Urinary bladder (tissue), 4 donors: ENCODE data around the gene CNTD1. TPM values are rescaled to one million over a fixed set of nuclear protein-coding genes. Genes with fewer than 3 reads are reported as not detected.

ENCODE experiments used
- DNase-seq: peaks from one replicate; pipeline ENCODE4 v3.0.0-alpha.2; 2015; ENCODE audit errors: extremely low spot score
- H3K27ac ChIP-seq: one replicate; pipeline ENCODE4 v1.5.1; 2013; ENCODE audit warnings: low read depth, mild to moderate bottlenecking, moderate library complexity
- H3K36me3 ChIP-seq: one replicate; pipeline ENCODE4 v1.6.1; 2013; ENCODE audit warnings: mild to moderate bottlenecking, moderate library complexity; ENCODE audit not compliant: insufficient read depth
- H3K4me1 ChIP-seq: one replicate; pipeline ENCODE4 v1.6.1; 2013; ENCODE audit warnings: mild to moderate bottlenecking, moderate library complexity; ENCODE audit not compliant: insufficient read depth
- H3K4me3 ChIP-seq: one replicate; pipeline ENCODE4 v1.5.1; 2013; ENCODE audit warnings: low read depth, low read length
- WGBS: extraction: QIAGEN DNeasy Blood & Tissue Kit; methylation state at CpG from one replicate; pipeline ENCODE4 v1.1.7; 2013; 5-methylcytosine and 5-hydroxymethylcytosine counted together
- polyA plus RNA-seq: library from polyadenylated mRNA; stranded (reverse); fragments of 200-250 nt; gene quantifications from one replicate; pipeline ENCODE4 v1.2.3, GENCODE V29; 2013
- total RNA-seq: library from RNA; depleted of rRNA; stranded (reverse); fragments of >200 nt; gene quantifications from one replicate; pipeline ENCODE4 v1.2.3, GENCODE V29; 2014
- donor health status: healthy with polysubstance abuse.
- donor health status: healthy.

Gene CNTD1
- total and polyA plus RNA-seq, 2 donors: 0.37 to 0.71 TPM

DNA sequence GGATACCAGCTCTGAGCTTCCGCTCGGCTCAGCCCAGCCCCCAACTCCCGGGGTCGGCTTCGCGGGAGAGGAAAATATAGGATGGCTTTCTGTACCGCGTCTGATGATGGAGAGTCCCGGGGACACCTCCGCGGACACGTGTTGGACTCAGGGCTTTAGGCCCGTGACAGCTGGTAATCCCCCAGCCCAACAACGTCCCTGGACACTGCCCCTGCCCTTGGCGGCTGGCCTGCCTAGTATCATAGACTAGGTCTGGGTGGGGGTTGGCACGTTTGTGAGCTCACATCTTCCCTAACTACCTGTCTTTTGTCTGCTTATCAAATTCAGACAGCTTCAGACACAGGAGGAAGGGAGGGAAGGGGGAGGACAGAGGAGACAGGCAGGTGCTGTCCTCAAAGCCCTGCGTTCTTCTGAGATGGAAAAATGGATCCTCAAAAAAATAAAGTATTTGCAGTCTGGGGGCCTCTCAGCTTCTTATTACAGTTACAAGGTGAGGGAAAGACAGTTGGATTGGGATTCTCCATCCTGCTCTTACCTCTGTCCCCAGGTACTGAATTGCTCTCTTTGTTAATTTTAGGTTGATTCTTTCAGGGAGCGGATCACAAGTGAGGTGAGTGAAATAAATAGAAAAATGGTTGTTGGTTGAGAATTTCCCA is 35.2 kb downstream of the CNTD1 start:
- Histone ChIP-seq H3K4me1 (no peaks in the 10 kb centered on the region), H3K27ac (no peak overlapping the region), H3K36me3 (no peaks in the 10 kb centered on the region), H3K4me3 (peak overlapping the region; percentile 68)
- 7% methylated on average over 18 of the region's 18 CpGs for WGBS
- no peak for DNase-seq

DNA sequence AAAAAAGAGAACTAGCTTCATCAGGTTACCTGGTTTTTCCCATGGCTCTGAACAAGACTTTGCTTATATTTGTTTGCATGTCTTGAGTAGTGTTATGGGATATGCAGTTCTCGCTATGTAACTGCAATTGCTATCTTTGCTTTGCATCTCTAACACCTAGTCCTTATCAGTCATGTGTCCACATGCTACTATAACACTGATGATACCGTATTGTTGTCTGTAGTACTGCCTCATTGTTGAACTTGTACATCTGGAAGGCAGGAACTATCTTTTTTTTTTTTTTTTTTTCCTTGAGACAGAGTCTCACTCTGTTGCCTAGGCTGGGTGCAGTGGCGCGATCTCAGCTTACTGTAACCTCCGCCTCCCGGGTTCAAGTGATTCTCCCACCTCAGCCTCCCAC is 37.1 kb downstream of the CNTD1 start:
- Histone ChIP-seq H3K27ac (no peak overlapping the region), H3K4me1 (no peaks in the 10 kb centered on the region), H3K4me3 (no peak overlapping the region), H3K36me3 (no peaks in the 10 kb centered on the region)
- WGBS: 97% methylated on average over 6 of the region's 6 CpGs
- DNase-seq: no peak

DNA sequence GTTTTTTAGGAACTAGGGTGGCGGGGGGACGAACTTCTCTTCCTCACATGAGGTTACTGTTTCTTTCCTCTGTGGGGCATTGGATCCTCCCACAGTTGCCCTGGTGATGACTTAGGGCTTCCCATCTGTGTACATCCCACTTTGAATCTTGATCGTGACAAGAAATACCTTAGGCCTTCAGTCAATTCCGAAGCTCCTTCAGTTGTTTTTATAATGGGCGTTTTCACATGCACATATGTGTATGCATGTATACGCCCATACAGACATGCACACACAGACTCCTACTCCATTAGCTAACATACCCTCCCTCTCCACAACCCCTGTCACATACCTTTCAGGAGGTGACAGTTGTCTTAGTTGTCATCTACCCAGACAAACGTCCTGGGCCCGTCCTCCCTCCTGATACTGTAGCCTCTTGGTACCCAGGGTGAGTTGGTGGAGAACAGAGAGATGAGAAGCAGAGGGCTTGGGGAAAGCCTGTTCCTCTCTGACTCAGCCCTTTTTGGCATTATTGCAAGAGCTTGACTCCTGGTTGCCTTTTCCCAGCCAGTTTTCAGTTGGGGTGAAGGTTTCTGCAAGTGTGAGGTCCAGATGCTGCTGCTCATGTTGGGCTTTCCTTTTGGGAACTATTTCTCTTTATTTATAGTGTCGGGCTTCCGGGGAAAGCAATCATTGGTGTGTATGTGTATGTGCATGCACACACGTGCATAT is 43.5 kb downstream of the CNTD1 start:
- peaks cover 2% of the 10 kb centered on the region for H3K36me3 ChIP-seq
- no peak overlapping the region for H3K27ac ChIP-seq
- no peaks in the 10 kb centered on the region for H3K4me1 ChIP-seq
- no peak overlapping the region for H3K4me3 ChIP-seq
- no peak for DNase-seq
- WGBS: 70% methylated on average over 11 of the region's 11 CpGs

DNA sequence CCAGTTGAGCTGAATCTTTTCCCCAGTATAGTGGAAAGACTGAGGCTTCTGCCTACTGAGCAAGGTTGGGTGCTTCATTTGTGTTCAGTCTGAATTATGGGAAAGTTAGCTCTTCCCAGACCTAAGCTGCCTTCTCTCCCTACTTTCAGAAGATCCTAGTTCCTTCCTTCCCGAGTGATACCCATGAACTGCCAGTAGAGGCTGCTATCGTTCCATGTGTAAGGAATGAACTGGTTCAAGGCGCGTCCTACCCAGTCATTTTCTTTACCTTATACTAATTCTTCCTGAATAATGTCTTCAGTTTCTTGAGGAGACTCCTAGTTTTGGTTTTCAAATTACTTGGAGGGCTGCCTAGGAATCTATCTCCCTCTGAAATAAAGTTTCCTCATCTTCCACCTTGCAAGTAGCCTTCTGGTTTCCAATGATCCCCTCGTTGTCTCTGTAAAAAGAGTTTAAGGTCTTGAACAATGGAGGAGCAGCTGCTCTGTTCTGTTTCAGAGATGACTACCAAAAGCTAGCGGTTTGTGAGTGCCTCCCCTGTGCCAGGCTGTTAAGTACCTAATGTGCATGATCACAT is 44.8 kb downstream of the CNTD1 start:
- no peaks in the 10 kb centered on the region for H3K4me1 ChIP-seq
- WGBS: 35% methylated on average over 6 of the region's 6 CpGs
- H3K4me3 ChIP-seq: no peak overlapping the region
- DNase-seq: peak; percentile 47
- H3K27ac ChIP-seq: no peak overlapping the region
- H3K36me3 ChIP-seq: peaks cover 2% of the 10 kb centered on the region

DNA sequence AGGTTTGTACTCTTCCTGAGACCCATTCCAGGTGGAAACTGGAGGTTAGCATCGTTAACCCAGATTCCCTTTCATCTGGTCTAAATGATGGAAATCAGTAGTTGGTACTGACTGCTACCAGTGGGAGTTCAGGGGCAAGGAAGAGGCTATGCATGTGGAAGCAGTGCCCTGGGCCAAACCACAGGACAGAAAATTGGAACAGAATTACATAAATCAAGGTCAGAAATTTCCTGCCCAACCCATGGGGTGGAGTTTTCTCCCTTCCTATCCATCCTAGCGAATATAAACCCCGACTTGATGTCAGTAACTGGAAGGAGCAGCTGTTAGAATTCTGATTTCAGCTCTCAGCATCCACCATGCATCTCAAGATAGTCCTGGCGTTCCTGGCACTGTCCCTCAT is 45.6 kb downstream of the CNTD1 start, which contains the start of gene AOC2:
Gene AOC2, plus strand, starts transcription at position 310 of the 400 bp plus-strand sequence. Its CDS starts 47 bp downstream, at position 357.
- no peak within 1 kb of the TSS for H3K4me3 ChIP-seq
- no peak for DNase-seq
- H3K36me3 ChIP-seq: peaks cover 2% of the 10 kb centered on the region
- H3K27ac ChIP-seq: no peak within 1 kb of the TSS
- WGBS: 74% methylated on average over 4 of the region's 4 CpGs
- H3K4me1 ChIP-seq: no peaks in the 10 kb centered on the region

DNA sequence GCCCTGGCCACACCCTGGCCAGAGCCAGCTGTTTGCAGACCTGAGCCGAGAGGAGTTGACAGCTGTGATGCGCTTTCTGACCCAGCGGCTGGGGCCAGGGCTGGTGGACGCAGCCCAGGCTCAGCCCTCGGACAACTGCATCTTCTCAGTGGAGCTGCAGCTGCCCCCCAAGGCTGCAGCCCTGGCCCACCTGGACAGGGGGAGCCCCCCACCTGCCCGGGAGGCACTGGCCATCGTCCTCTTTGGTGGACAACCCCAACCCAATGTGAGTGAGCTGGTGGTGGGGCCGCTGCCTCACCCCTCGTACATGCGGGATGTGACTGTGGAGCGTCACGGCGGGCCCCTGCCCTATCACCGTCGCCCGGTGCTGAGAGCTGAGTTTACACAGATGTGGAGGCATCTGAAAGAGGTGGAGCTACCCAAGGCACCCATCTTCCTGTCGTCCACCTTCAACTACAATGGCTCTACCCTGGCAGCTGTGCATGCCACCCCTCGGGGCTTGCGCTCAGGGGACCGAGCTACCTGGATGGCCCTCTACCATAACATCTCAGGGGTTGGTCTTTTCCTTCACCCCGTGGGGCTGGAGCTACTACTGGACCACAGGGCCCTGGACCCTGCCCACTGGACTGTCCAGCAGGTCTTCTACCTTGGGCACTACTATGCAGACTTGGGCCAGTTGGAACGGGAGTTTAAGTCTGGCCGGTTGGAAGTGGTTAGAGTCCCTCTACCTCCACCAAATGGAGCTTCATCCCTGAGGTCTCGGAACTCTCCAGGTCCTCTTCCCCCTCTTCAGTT is 46.3 kb downstream of the CNTD1 start:
- no peak for DNase-seq
- Histone ChIP-seq H3K36me3 (peaks cover 2% of the 10 kb centered on the region), H3K4me1 (no peaks in the 10 kb centered on the region), H3K4me3 (no peak overlapping the region), H3K27ac (no peak overlapping the region)
- WGBS: 88% methylated on average over 24 of the region's 24 CpGs

DNA sequence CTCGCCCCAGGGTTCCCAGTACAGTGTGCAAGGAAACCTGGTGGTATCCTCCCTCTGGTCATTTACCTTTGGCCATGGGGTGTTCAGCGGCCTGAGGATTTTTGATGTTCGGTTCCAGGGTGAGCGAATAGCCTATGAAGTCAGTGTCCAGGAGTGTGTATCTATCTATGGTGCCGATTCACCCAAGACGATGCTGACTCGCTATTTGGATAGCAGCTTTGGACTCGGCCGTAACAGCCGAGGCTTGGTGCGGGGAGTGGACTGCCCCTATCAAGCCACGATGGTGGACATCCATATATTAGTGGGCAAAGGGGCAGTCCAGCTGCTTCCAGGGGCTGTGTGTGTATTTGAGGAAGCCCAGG is 46.9 kb downstream of the CNTD1 start:
- no peak overlapping the region for H3K27ac ChIP-seq
- DNase-seq: no peak
- 91% methylated on average over 12 of the region's 12 CpGs for WGBS
- H3K4me1 ChIP-seq: no peaks in the 10 kb centered on the region
- peaks cover 2% of the 10 kb centered on the region for H3K36me3 ChIP-seq
- H3K4me3 ChIP-seq: no peak overlapping the region

DNA sequence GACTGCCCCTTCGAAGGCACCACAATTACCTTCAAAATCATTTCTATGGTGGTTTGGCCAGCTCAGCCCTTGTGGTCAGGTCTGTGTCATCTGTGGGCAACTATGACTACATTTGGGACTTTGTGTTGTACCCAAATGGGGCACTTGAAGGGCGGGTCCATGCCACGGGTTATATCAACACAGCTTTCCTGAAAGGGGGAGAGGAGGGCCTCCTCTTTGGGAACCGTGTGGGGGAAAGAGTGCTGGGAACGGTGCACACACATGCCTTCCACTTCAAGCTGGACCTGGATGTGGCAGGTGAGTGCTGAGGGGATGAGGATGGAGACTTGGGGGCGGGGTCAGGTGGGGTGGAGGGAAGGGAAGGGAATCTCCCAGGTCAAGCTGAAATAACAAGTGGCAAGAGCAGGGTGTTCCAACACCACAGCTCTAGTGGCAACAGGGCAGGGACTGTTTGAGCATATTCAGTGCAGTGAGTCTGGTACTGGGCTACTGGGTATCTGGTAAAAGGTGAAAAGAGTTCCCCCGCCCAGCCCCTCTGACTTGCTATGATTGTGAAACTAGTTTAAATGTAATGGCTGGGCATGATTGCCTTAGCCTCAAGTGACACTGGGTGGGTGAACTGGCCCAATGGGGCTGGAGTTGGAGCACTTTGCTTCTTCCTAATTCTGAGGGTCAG is 47.4 kb downstream of the CNTD1 start:
- 69% methylated on average over 7 of the region's 7 CpGs for WGBS
- no peak for DNase-seq
- H3K27ac ChIP-seq: no peak overlapping the region
- H3K4me3 ChIP-seq: no peak overlapping the region
- H3K36me3 ChIP-seq: peaks cover 2% of the 10 kb centered on the region
- no peaks in the 10 kb centered on the region for H3K4me1 ChIP-seq

DNA sequence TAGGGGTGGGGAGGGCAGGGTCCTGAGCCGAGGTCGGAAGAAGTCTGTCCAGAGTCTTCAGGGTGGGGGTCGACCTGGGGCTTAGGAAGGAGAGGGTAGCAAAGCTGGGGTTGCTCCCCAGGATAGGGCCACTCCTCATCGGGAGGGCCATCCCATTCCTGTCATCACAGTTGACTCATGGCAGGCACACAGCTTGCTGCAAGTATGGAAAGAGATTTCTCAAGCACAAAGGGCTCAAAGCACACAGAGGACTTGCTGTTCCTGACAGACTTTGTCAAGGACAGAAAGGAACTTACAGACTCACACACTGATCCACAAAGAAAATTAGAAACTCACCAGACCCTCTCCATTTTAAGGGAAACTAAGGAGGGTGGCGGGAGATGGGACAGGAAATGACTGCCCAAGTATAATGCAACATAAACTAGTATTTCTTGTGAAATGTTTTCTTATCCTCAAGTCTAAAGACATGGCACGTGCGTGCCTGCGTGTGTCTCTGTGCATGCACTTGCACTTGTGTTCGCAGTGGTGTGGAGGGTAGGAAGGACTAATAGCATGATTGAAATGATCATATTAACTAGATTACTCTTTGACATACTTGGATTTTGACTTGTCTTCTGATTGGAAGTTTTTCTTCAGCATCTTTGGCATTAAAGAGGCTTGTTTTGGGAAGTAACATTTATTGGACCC is 48.1 kb downstream of the CNTD1 start:
- H3K4me3 ChIP-seq: no peak overlapping the region
- no peaks in the 10 kb centered on the region for H3K4me1 ChIP-seq
- WGBS: 61% methylated on average over 9 of the region's 9 CpGs
- no peak overlapping the region for H3K27ac ChIP-seq
- no peaks in the 10 kb centered on the region for H3K36me3 ChIP-seq
- DNase-seq: no peak

DNA sequence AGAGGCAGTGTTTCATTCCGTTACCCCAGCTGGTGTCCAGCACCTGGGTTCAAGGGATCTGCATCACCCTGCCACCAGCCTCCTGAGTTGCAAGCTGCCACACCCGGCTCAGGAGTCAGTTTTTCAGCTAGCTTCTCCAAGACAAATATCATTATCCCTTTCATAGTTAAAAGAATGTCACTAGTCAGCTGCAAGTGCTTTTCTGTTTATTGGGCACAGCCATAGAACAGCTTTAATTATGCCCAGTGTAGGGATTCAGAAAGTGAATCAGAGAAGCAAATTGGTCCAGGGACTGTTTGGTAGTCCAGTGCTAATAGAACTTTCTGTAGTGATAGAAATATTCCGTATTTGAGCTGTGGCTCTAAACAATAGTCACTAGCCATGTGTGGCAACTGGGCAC is 49.4 kb downstream of the CNTD1 start:
- H3K36me3 ChIP-seq: no peaks in the 10 kb centered on the region
- no peaks in the 10 kb centered on the region for H3K4me1 ChIP-seq
- 89% methylated on average over 3 of the region's 3 CpGs for WGBS
- no peak for DNase-seq
- no peak overlapping the region for H3K4me3 ChIP-seq
- H3K27ac ChIP-seq: no peak overlapping the region

DNA sequence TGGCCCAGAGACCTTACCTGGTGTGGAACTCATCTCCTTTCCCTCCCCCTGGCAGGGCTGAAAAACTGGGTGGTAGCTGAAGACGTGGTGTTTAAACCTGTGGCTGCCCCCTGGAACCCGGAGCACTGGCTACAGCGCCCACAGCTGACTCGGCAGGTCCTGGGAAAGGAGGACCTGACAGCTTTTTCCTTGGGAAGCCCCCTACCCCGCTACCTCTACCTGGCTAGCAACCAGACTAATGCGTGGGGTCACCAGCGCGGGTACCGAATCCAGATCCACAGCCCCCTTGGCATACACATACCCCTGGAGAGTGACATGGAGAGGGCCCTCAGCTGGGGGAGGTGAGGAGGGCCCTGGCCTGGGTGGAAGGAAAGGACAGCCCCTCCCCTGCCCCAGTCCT is 50.4 kb downstream of the CNTD1 start:
- Histone ChIP-seq H3K4me3 (no peak overlapping the region), H3K36me3 (no peaks in the 10 kb centered on the region), H3K4me1 (no peaks in the 10 kb centered on the region), H3K27ac (no peak overlapping the region)
- 91% methylated on average over 9 of the region's 9 CpGs for WGBS
- no peak for DNase-seq

DNA sequence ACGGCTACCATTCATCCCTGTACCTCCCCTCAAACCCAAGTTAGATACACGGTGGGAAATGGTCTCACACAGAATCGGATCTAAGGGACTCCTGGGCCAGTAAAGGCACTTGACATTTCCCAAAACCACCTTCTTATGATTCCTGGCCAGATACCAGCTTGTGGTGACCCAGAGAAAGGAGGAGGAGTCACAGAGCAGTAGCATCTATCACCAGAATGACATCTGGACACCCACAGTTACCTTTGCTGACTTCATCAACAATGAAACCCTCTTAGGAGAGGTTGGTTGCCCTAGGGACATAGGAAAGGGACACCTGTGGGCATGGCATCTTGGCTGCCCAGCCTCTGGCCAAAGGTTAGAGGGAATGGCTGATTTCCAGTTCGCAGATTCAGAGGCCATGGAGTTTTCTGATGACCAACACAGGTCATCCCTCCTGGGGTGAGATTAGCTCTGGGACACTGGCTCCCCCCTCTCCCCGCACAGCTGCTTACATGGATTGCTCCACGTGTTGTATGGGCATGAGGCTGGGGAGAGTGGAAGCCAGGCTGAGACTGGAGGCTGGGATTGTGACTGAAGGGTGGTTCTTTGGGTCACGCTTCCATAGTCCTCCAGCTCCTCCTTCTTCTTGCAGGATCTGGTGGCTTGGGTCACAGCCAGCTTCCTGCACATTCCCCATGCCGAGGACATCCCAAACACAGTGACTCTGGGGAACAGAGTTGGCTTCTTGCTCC is 51.0 kb downstream of the CNTD1 start:
- no peak for DNase-seq
- H3K4me1 ChIP-seq: no peaks in the 10 kb centered on the region
- WGBS: 64% methylated on average over 8 of the region's 8 CpGs
- no peaks in the 10 kb centered on the region for H3K36me3 ChIP-seq
- no peak overlapping the region for H3K4me3 ChIP-seq
- no peak overlapping the region for H3K27ac ChIP-seq
